Hepatocyte (in vitro differentiated cells): ENCODE data around the gene LRGUK. TPM values are rescaled to one million over a fixed set of nuclear protein-coding genes. Genes with fewer than 3 reads are reported as not detected.

Experiments
- DNase-seq: peaks from one replicate; pipeline ENCODE4 v3.0.0-alpha.2; 2016; ENCODE audit warnings: low spot score
- H2AFZ ChIP-seq: fragments of 200-600 bp; sonication (generic); 2 replicates; pipeline ENCODE4 v1.6.0; 2016; ENCODE audit warnings: antibody characterized with exemption, mild to moderate bottlenecking
- H3K27ac ChIP-seq: fragments of 200-600 bp; sonication (generic); 2 replicates; pipeline ENCODE4 v1.5.1; 2016; ENCODE audit warnings: mild to moderate bottlenecking
- H3K27me3 ChIP-seq: fragments of 200-600 bp; sonication (generic); 2 replicates; pipeline ENCODE4 v1.6.1; 2016
- H3K36me3 ChIP-seq: fragments of 200-600 bp; sonication (generic); replicated peaks from 2 replicates; pipeline ENCODE4 v1.5.1; 2016; ENCODE audit warnings: low read depth; ENCODE audit not compliant: insufficient read depth
- H3K4me1 ChIP-seq: fragments of 200-600 bp; sonication (generic); 2 replicates; pipeline ENCODE4 v1.5.1; 2016; ENCODE audit warnings: mild to moderate bottlenecking, moderate library complexity; ENCODE audit not compliant: insufficient read depth
- H3K4me2 ChIP-seq: fragments of 200-600 bp; sonication (generic); 2 replicates; pipeline ENCODE4 v1.6.0; 2016
- H3K4me3 ChIP-seq: fragments of 200-600 bp; sonication (generic); 2 replicates; pipeline ENCODE4 v1.5.1; 2016; ENCODE audit warnings: mild to moderate bottlenecking
- H3K79me2 ChIP-seq: fragments of 200-600 bp; sonication (generic); 2 replicates; pipeline ENCODE4 v1.6.0; 2017; ENCODE audit warnings: mild to moderate bottlenecking
- H3K9me2 ChIP-seq: fragments of 200-600 bp; sonication (generic); replicated peaks from 2 replicates; pipeline ENCODE4 v1.6.0; 2017; ENCODE audit warnings: mild to moderate bottlenecking; ENCODE audit not compliant: insufficient read depth
- H3K9me3 ChIP-seq: fragments of 200-600 bp; sonication (generic); 2 replicates; pipeline ENCODE4 v1.5.1; 2016; ENCODE audit warnings: low read depth, mild to moderate bottlenecking
- H4K20me1 ChIP-seq: fragments of 200-600 bp; sonication (generic); 2 replicates; pipeline ENCODE4 v1.6.0; 2016; ENCODE audit warnings: mild to moderate bottlenecking; ENCODE audit not compliant: insufficient read depth, poor library complexity, severe bottlenecking
- CTCF ChIP-seq: fragments of 200-600 bp; sonication (generic); IDR thresholded peaks from 2 replicates; pipeline ENCODE4 v1.5.1; 2016; ENCODE audit warnings: antibody characterized with exemption, mild to moderate bottlenecking; ENCODE audit not compliant: poor library complexity
- EZH2 ChIP-seq: fragments of 200-600 bp; sonication (generic); IDR thresholded peaks from 2 replicates; pipeline ENCODE4 v1.6.1; 2016; ENCODE audit warnings: antibody characterized with exemption, mild to moderate bottlenecking, borderline replicate concordance
- EZH2phosphoT487 ChIP-seq: fragments of 200-600 bp; sonication (generic); IDR thresholded peaks from one replicate; pipeline ENCODE4 v1.6.1; 2018; ENCODE audit warnings: antibody characterized with exemption, mild to moderate bottlenecking, low read depth, moderate library complexity; ENCODE audit not compliant: unreplicated experiment, severe bottlenecking
- WGBS: methylation state at CpG from one replicate; pipeline ENCODE4 v1.1.6; 2016; ENCODE audit warnings: low lambda C conversion rate; ENCODE audit errors: missing lambda C conversion rate; 5-methylcytosine and 5-hydroxymethylcytosine counted together
- polyA plus RNA-seq: library from polyadenylated mRNA; unstranded; fragments of >200 nt; fragmentation: Nextera tagmentation; extraction: Ambion mirVana; gene quantifications from 2 replicates; pipeline ENCODE4 v1.2.1, GENCODE V29; 2016
- total RNA-seq: library from RNA; depleted of rRNA; stranded (reverse); fragments of >200 nt; gene quantifications from 2 replicates; pipeline ENCODE4 v1.2.3, GENCODE V29; 2014

Gene LRGUK
- total and polyA plus RNA-seq, 2 experiments from 2014 or later = 0.73 TPM; not detected in 1

GRCh38 chr7:134184767-134185166 lies 57.6 kb downstream of the LRGUK start:
- H3K27ac ChIP-seq = no peak overlapping the region
- H3K4me1 ChIP-seq = no peaks in the 10 kb centered on the region
- no peak for TF ChIP-seq EZH2
- no peak for TF ChIP-seq EZH2phosphoT487
- no peak for TF ChIP-seq CTCF
- no peaks in the 10 kb centered on the region for H3K79me2 ChIP-seq
- no peak for DNase-seq
- H2AFZ ChIP-seq = no peak overlapping the region
- H3K36me3 ChIP-seq = no peaks in the 10 kb centered on the region
- H3K27me3 ChIP-seq = no peaks in the 10 kb centered on the region
- no peaks in the 10 kb centered on the region for H4K20me1 ChIP-seq
- WGBS = 90% methylated on average over 3 of the region's 3 CpGs
- no peak overlapping the region for H3K4me2 ChIP-seq
- H3K9me2 ChIP-seq = no peaks in the 10 kb centered on the region
- H3K4me3 ChIP-seq = no peak overlapping the region
- H3K9me3 ChIP-seq = no peaks in the 10 kb centered on the region

DNA sequence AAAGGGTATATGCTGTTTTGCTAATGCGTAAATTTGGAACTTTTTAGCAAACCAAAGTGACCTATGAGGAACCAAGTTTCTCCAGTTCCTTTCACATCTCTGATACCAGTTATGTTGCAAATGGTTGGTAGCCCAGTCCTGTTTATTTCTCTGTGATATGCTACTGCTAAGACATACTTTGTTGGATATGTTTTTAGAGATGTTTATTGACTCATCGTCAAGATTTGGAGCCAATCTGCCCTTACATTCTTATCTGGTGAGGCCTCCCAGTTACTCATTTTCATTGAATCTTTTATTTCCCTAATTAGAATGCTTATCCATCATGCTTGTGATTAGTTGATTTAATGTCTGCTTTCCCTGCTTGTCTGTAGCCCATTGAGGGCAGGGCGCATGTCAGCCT lies 58.9 kb downstream of the LRGUK start:
- no peaks in the 10 kb centered on the region for H3K79me2 ChIP-seq
- H3K36me3 ChIP-seq = no peaks in the 10 kb centered on the region
- H3K4me3 ChIP-seq = no peak overlapping the region
- WGBS = 64% methylated on average over 3 of the region's 3 CpGs
- no peaks in the 10 kb centered on the region for H3K27me3 ChIP-seq
- H4K20me1 ChIP-seq = no peaks in the 10 kb centered on the region
- DNase-seq = no peak
- H2AFZ ChIP-seq = no peak overlapping the region
- no peaks in the 10 kb centered on the region for H3K9me3 ChIP-seq
- TF ChIP-seq EZH2 (no peak), CTCF (no peak), EZH2phosphoT487 (no peak)
- no peaks in the 10 kb centered on the region for H3K4me1 ChIP-seq
- H3K27ac ChIP-seq = no peak overlapping the region
- no peak overlapping the region for H3K4me2 ChIP-seq
- no peaks in the 10 kb centered on the region for H3K9me2 ChIP-seq

- H3K27me3 ChIP-seq = no peaks in the 10 kb centered on the region
- no peak overlapping the region for H3K27ac ChIP-seq
- TF ChIP-seq CTCF (no peak), EZH2phosphoT487 (no peak), EZH2 (no peak)
- no peaks in the 10 kb centered on the region for H3K36me3 ChIP-seq
- whole genome bisulfite sequencing = 92% methylated on average over 2 of the region's 2 CpGs
- H2AFZ ChIP-seq = no peak overlapping the region
- no peaks in the 10 kb centered on the region for H3K9me3 ChIP-seq
- no peaks in the 10 kb centered on the region for H3K79me2 ChIP-seq
- DNase-seq = no peak
- H3K4me1 ChIP-seq = no peaks in the 10 kb centered on the region
- no peak overlapping the region for H3K4me3 ChIP-seq
- H3K9me2 ChIP-seq = no peaks in the 10 kb centered on the region
- H3K4me2 ChIP-seq = no peak overlapping the region
- no peaks in the 10 kb centered on the region for H4K20me1 ChIP-seq
Observed at GRCh38 chr7:134186801-134187200, 59.7 kb downstream of the LRGUK start.

GRCh38 chr7:134187893-134188292 lies 60.8 kb downstream of the LRGUK start:
- Histone ChIP-seq H3K9me3 (no peaks in the 10 kb centered on the region), H4K20me1 (no peaks in the 10 kb centered on the region), H3K36me3 (no peaks in the 10 kb centered on the region), H3K9me2 (no peaks in the 10 kb centered on the region), H3K79me2 (no peaks in the 10 kb centered on the region), H3K4me3 (no peak overlapping the region), H2AFZ (no peak overlapping the region), H3K27ac (no peak overlapping the region), H3K4me1 (no peaks in the 10 kb centered on the region), H3K4me2 (no peak overlapping the region), H3K27me3 (no peaks in the 10 kb centered on the region)
- 100% methylated on average over 1 of the region's 1 CpG for WGBS
- TF ChIP-seq EZH2 (no peak), CTCF (no peak), EZH2phosphoT487 (no peak)
- no peak for DNase-seq
